Measurements from ENCODE around the gene SFMBT2.

The SFMBT2 gene

DNA sequence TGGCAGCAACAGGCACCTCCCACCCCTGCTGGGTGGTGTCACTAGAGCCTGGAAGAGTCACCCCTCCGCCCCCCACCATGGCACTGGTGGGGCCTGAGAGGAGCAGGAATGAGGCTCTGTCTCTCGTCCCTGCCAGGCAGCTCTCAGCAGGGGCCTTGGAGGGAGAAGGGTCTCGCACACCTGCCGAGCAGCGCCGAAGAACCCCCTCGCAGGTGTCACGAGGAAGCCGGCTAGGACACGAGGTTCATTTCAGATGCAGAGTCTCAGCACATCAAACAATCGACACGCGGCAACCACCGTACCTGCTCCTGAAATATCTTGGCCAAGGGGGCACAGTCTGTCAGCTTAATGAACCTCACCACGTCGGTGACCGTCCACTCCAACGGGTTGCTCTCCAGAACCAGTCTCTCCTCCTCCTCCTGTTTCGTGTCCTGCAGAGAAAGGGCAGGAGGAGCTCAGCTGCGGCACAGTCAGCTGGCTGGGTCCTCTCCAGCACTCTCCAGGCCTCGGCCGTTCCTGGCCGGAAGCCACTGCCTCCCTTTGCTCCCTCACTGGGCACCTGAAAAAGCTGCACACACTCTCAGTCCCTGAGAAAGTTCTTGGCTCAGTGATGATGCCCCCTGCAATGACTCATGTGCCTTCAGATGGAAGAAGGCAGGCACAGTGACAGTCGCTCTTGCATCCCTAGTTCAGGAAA lies 240.1 kb downstream of the SFMBT2 start:
- no peak for DNase-seq

DNA sequence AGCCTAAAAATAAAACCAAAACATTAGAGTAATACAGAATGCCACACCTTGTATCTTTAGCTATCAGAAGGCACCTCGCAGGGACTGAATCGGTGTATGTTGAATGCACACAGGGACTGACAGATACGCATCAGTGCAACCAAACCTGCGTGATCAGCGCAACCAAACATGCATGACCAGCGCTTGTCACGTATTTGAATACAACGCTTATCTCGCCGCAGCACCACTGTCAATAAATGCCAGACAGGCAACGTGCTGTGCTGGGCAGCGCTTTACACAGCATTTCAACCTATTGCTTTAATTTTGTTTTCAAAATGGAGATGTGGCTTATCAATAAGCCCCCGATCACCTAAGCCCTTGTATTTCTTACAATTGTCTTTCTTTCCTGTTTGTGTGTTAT lies 242.4 kb downstream of the SFMBT2 start:
- DNase-seq: no peak

DNA sequence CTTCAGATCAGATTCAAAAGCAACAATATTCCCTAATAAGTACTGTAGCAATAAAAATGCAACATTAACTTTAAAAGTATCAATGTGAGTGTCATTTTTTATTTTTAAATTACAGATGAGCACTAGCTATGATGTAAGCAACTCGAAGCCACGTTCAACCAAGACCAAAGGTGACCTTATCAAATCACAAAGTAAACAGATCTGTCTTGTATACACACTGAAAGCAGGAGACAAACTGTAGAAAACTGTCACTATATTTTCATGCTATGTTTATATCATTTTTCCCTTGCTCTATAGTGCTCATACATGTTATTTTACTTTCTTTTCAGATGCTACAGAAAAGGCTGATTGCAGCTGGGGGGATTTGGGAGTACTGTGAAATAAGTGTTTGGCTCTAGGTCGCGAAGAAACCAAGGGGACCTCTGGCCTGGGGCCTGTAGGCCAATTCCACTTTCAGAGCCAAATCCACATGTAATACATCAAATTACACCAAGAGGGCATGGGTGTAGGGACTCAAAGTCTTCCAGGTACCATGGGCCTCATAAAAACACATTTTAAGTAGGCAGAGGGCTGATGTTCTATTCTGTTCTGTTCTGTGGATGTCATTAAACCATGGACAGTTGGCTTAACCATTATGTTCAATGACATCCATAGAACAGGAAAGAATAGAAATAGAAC lies 245.2 kb downstream of the SFMBT2 start:
- no peak for DNase-seq

DNA sequence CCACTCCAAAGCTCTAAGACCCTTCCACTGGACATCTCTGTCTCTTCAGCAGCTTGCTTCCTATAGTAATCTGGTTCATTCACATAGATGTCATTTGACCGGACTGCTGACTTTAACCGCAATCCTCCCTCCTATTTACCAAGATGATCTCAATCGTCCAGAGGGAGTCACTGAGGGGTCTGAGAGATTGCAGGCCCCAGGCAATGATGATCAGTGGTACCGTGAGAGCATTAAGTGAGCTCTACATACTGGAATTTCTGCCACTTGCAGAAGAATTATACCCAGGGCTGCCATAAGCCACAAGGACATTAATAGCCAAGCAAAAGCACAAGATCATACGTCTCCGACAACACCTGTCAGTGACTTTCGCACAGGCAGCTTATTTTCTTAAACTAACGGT lies 245.9 kb downstream of the SFMBT2 start:
- no peak for DNase-seq

DNA sequence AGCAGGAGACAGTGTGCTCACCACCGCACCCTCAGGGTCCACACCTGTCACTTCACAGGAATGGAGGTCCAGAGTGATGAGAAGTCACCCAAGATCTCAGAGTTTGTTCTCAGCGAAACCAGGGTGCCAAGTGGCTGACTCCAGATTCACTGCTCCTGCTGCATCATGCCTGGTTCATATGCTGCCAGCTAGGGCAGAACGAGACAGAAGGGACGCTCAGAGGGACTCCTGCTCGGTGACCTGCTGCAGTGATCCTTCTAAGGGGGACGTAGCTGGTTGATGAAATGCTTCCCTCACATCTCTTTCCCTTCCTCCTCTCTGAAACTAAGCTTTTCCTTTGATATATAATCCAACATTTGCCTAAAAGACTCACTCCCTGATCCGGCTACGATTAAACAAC lies 248.5 kb downstream of the SFMBT2 start:
- DNase-seq: no peak

DNA sequence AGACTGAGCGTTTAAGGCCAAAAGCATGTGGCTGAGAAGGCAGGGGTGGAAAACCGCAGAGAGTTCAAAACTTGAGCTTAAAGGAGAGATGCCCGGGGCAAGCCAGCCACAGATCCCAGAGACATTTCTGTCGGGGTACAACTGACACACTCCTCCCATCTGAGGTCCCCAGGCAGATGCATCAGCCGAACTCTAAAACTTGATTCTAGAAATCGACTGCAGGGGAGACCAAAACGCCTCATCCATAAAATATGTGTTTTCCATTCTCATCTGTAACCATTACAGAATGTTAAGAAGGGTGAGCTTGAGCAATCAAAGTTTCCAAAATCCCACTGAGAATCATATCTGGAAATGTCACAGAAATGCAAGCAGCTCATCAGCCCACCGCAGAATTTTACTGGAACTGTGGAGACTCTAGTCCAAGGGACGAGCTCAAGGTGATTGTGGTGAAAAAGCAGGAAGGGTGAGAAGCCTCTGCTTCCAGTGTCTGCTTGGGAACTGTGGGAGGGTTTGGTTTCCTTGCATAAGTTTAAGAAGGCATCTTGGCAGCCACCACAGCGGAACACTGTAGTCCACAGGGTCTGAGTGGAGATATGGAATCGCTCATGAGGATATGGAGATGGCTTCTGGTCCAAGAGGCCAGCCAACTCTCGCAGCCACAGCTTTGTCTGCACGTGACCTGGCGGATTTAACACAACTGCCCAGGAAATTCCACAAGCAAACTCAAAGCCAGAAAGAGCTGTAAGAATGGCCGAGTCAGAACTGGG lies 249.2 kb downstream of the SFMBT2 start:
- no peak for DNase-seq

DNA sequence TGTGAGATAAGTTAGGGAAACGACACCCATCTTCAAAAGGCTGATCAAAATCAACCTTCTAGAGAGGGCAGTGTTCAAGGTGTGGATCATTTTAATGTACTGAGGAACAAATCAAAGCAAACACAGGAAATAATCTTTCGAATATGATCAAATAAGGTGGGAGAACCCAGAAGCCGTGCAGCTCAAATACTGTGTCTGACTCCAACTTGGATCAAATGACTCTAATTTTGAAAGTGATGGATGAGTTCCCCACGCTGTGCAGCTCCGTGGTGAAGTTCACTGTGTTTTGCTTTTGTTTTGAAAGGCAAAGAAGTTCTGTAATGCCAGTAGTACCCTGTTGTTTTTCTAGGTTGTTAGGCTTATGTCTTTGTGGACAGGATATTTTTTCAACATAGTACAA lies 250.9 kb downstream of the SFMBT2 start:
- no peak for DNase-seq

DNA sequence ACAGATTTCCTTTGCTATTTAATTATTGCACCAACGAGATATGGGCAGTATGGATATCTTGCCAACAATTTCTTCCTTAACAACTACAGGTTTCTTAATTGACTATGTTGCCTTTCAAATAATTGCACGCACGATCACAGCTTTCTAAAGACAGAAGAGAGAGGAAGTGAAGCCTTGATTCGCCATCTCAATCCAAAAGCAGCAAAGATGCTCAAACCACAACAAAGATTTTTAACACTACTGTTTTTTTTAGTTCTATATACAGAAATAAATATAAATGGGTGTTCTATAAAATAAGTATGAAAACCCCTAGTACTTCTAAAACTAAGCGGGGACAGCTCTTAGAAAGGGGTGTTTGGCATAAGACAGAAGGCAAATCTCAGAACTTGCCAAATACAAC lies 251.3 kb downstream of the SFMBT2 start:
- DNase-seq: no peak

DNA sequence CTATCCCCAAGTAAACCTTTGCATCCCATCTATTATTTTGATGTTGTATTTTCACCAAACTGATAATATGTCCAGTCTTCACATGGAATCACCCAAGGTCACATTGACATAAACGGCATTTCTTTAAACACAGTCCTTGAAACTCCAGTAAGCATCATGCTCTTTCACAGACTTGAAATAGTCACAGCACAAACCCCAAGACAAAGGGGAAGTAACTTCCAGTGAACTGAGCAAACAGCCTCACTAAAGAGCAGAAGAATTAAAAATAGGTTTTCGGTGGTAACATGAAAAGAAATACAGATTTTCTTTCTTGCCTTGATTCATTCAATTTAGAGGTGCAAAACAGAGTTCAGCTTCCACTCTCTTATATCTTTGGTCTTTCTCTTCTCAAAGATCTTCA lies 253.7 kb downstream of the SFMBT2 start:
- DNase-seq: no peak

DNA sequence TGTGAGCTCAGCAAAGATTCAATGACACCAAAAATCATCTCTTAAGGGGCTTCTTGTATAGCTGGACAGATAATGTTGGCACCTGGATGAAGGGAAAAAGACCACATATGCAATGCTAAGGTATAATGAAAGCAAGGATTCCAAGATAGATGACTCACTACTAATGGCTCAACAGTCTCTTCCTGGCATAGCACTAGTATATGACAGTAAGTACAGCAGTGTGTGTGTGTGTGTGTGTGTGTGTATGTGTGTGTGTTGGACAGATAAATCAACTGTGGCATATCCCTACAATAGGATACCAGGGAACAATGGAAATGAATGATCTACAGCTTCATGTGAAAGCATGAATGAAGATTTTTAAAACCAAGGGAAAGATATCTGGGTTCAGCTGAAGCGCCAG lies 257.1 kb downstream of the SFMBT2 start:
- DNase-seq: no peak

DNA sequence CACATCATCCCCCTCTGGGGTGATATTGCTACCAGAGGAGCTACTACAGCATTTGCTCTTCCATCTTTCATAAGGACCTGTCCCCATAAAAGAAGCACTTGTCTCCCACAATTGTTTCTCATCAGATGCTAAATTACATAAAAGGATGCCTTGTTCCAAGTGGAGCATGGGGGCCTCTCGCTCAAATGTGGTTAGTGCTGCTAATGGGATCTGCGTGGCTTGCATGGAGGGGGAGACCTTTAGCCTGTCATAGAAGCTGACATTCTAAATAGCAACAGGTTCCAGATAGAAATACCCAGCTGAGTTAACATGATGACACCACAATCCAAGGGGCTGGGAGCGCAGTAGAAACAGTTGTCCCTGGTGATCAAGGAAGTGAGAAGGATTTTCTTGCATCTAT lies 257.9 kb downstream of the SFMBT2 start:
- DNase-seq: no peak

DNA sequence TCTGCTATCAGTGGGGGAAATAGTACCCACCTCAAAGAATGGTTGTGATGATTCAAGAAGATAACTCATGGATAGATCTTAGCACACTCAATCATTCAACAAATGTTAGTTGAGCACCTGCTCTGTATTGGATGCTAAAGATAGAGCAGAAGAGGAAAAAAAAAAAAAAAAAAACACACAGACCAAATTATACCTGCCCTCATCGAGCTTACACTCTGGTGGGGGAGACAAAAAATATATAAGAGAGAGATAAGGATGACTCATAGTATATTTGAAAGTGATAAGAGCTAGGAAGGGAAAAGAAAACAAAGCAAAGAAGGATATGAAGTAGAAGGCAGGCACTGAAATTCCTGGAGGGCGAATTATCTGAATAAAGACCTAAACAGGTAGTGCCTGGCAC lies 258.5 kb downstream of the SFMBT2 start:
- no peak for DNase-seq

DNA sequence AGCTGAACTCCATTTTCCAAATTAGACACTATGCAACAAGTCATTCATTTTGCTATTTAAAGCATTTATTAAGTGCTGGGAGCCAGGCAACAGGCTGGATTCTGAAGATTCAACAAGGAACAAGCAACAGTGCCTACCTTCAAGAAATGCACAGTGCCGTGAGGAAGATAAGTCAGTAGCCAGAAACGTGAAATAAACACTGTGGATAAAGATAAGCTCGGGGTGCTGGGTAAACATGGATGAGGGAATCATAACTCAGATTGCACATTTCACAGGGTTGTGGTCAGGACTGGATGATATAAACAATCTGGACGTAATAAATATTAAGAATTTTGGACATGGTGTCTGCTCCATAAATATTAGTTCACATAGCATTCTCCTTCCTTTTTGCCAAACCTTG lies 259.3 kb downstream of the SFMBT2 start:
- DNase-seq: no peak

DNA sequence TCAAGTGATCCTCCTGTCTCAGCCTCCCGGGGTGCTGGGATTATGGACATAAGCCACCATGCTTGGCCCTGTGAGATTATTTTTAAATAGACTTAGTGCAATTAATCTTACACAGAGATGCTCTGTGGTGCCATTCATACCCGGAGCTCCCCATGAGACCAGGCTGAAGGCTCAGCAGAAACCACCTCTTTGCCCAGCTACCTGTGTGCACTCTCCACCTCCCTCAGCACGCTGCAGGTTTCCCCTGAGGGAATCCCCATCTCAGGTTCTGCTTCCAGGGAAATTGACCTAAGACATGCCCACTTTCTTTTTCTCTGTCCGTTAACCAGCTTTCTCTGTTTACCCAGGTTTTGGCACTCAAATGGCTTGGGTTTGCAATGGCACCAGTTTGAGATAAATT lies 260.5 kb downstream of the SFMBT2 start:
- DNase-seq: no peak

DNA sequence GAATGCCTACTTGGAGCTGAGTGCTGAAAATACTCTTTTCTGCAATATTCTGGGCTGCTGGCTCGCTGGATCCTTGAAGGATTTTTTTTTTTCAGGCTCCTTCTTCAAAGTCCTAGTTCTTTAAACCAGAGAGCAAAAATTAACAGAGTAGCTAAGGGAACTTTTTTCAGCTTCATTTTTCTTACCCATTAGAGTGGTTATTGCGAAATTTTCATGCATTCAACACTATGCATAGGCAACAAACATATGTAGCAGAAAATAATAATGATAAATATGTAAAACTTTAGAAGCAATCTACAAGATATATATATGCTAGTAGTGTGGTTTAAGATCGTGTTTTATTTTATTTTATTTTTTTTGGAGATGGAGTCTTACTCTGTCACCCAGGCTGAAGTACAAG lies 264.6 kb downstream of the SFMBT2 start:
- DNase-seq: no peak

DNA sequence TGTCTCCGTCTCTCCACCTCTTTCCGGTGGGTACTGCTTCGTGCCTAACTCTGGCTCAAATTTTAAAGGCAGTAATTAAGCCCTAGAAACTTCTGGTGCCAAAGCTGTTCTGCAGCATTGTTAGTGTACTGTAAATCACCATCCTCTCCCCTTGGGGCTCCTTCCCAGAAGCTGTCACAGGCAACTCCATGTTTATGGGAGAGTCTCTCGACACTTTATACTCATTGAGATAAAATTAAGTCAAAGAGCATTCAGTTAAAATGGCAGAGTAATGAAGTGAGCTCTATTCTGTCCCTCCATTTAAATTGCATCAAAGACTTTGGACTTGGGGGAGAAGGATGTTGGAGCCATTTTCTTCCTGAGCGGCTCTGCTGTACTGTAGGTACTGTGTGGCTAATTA lies 274.8 kb downstream of the SFMBT2 start:
- no peak for DNase-seq

DNA sequence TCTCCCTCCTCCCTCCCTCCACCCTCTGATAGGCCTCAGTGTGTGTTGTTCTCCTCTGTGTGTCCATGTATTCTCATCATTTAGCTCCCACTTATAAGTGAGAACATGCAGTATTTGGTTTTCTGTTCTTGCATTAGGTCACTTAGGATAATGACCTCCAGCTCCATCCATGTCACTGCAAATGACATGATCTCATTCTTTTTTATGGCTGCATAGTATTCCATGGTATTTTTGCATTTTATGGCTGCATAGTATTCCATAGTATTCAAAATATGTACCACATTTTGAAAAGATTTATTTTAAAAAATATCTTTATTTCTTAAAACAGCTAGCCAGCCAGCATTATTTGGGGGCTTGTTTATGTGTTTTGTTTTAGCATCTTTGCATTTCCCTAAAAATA lies 275.6 kb downstream of the SFMBT2 start:
- DNase-seq: no peak

DNA sequence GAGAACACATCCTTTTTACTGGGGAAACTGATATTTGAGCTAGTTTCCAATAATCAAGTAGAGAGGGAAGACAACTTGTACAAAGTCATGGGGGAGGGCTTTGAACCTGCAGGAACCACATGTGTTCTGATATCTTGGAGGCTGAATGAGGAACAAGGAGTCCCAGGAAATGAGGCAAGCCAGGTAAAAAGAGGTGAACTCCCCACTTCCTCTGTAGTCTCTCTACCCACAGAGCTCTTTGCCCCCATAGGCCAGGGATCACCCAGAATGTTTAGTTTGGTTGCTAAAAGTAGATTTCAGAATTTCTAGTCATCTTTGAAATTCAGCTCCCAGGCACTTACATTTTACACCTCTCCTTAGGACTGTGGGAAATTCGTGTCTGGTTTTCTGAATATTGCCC lies 276.4 kb downstream of the SFMBT2 start:
- DNase-seq: no peak

DNA sequence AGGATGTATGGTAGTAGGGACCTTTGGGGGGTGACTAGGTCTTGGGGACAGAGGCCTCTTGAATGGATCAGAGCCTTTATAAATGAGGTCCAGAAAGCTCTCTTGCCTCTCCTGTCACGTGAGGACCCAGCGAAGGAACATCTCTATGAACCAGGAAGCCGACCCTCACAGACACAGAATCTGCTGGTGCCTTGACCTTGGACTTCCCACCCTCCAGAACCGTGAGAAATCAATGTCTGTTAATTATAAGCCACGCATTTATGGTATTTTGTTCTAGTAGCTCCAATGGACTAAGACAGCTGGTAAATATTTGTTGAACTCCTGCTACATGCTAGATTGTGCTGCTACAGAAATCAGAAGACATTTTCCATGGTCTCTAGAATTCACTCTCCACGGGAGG lies 276.9 kb downstream of the SFMBT2 start:
- no peak for DNase-seq

DNA sequence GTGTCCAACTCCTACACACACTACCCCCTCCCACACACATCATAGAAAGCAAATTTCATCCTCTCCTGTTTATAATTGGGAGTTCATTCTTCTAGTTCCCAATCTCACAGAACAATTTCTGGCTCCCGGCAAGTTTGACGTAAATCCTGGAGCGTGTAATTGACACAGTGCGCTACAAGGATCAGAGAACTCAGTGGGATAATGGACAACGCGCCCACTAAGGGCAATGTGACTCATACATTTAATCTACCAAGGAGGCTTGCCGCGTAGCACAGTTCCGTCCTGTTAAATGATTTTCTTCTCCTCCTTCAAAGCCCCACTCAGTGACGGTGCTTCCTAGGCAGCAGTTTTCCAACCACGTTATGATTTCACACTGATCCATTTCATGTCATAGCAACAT lies 277.6 kb downstream of the SFMBT2 start:
- DNase-seq: no peak

DNA sequence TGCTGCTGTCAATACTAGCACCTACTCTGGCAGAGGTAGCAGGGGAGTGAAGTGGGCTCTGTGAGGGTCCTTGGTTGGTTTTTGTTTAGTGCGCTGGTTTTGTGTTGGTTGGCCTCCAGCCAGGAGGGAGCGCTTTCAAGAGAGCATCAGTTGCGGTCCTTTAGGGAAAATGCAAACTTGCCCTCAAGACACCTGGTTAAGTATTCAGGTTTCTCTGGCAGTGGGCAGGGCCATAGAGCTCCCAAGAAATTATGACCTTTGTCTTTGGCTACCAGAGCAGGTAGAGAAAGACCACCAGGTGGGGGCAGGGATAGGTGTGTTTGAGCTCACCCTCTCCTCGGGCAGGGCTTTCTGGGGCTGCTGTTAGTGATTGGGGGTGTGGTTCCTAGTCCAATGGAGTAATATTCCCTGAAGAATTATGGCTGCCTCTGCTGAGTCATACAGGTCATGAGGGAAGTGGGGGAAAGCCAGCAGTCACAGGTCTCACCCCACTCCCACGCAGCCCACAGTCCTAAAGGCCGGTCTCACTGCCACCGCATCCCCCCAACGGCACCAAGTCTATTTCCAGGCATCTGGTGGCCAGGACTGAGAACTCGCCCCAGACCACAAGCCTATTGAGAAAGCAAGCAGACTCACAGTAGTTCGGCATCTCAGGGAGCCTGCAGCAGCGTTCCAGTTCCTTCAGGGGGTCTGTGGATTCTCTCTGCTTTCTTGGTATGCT lies 280.5 kb downstream of the SFMBT2 start:
- DNase-seq: no peak

DNA sequence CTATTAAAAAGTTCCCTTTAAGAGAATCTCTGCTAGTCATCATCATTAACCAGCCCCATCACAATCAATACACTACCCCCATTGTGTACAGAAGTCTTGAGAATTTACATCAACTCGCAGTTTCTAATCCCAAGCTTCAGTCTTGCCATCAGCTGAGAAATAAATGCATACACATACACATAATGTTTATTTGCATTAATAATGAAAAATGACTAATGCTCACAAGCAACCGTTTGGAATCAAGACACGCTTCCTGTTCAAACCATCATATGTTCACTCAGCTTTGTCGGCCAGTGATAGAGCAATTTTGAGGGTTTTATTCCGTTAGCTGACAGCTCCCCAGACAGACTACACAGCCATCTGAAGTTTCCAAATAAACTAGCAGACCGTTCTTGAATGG lies 287.1 kb downstream of the SFMBT2 start:
- DNase-seq: no peak

DNA sequence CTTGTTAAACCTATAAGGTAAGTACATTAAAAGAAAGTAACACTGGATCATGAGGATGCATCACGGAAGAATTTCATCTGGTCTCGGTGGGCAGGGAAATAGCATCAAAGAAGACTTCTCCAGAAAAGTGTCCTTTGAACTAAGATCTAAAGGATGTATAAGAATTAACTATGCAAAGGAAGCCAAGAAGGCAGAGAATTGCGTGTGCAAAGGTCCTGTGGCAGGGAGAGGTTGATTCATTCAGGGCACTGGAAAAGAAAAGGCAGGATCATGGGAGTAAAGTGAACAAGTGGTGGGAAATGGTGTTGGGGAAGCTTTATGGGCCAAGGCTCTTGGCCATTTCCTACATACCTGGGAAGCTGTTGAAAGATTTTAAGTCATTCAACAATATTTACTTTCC lies 288.3 kb downstream of the SFMBT2 start:
- DNase-seq: no peak
